HL-60 (cell line): ENCODE results near the gene TAL1.

Experiments used
- DNase-seq, 2 experiments: peaks; one replicate each; pipeline ENCODE4 v3.0.0-alpha.2; 2010 to 2020; ENCODE audit warnings: low read depth in 1 of 2, low spot score in 1 of 2
- H3K27ac ChIP-seq: fragments of 250-450 bp; sonication (Bioruptor Pico); replicated peaks from 2 replicates; pipeline ENCODE4 v1.5.1; 2020; ENCODE audit warnings: mild to moderate bottlenecking, moderate library complexity
- H3K27me3 ChIP-seq: fragments of 250-450 bp; sonication (Bioruptor Pico); 2 replicates; pipeline ENCODE4 v1.5.1; 2021; ENCODE audit warnings: mild to moderate bottlenecking, moderate library complexity; ENCODE audit not compliant: insufficient read depth, poor library complexity, severe bottlenecking
- H3K4me3 ChIP-seq: replicated peaks from 2 replicates; pipeline ENCODE4 v1.5.1; 2011; ENCODE audit warnings: mild to moderate bottlenecking, control low read depth, low read length; ENCODE audit not compliant: insufficient read depth
- CTCF ChIP-seq: IDR thresholded peaks from one replicate; pipeline ENCODE4 v1.5.1; 2011; ENCODE audit warnings: low read length, control low read depth, inconsistent platforms; ENCODE audit not compliant: insufficient read depth
- GABPA ChIP-seq: IDR thresholded peaks from 2 replicates; pipeline ENCODE4 v1.6.1; 2012; ENCODE audit warnings: low read depth
- POLR2AphosphoS5 ChIP-seq: IDR thresholded peaks from 2 replicates; pipeline ENCODE4 v1.6.1; 2012; ENCODE audit warnings: low read depth
- REST ChIP-seq: IDR thresholded peaks from 2 replicates; pipeline ENCODE4 v1.6.1; 2012; ENCODE audit warnings: low read depth; ENCODE audit not compliant: insufficient replicate concordance
- SPI1 ChIP-seq: IDR thresholded peaks from 2 replicates; pipeline ENCODE4 v1.6.1; 2012; ENCODE audit warnings: low read depth, mild to moderate bottlenecking, borderline replicate concordance

Gene TAL1

GRCh38 chr1:47225430-47226100 lies 6.5 kb downstream of the TAL1 start:
- no peak overlapping the region for H3K27ac ChIP-seq
- peaks cover 68% of the 10 kb centered on the region for H3K27me3 ChIP-seq
- TF ChIP-seq REST (no peak), CTCF (no peak), POLR2AphosphoS5 (no peak), GABPA (no peak), SPI1 (no peak)
- no peak for DNase-seq
- H3K4me3 ChIP-seq: no peak overlapping the region

GRCh38 chr1:47224676-47225399 lies 7.2 kb downstream of the TAL1 start:
- TF ChIP-seq POLR2AphosphoS5 (no peak), CTCF (no peak), SPI1 (no peak), REST (no peak), GABPA (no peak)
- DNase-seq: no peak
- H3K27me3 ChIP-seq: peaks cover 60% of the 10 kb centered on the region
- H3K4me3 ChIP-seq: no peak overlapping the region
- no peak overlapping the region for H3K27ac ChIP-seq

GRCh38 chr1:47223921-47224675 lies 7.9 kb downstream of the TAL1 start:
- Histone ChIP-seq H3K27me3 (peaks cover 53% of the 10 kb centered on the region), H3K4me3 (no peak overlapping the region), H3K27ac (no peak overlapping the region)
- DNase-seq: no peak
- TF ChIP-seq CTCF (no peak), GABPA (no peak), SPI1 (no peak), REST (no peak), POLR2AphosphoS5 (no peak)
